ENCODE results near the gene LGR6.
A peak's percentile ranks its signal among the peaks of the same experiment; 100 is the strongest.

The LGR6 gene

DNA sequence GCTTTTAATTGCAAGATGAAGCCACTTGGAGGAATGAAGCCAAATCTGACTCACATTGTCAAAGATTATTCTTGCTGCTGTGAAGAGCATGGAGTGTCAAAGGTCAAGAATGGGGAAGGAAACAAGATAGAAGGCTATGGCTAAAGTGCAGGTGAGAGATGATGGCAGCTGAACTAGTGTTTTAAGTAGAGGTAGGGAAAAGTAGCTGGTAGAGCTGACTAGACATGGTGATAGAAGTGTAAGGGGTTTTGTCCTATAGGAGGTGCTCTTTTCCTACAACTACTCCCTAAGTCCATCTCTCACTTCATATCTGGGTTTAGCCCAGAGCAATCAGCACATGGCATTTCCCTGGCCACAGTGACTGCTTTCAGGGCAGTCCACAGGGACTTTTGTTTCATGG, 136.3 kb downstream of the LGR6 start:
- no peaks in the 10 kb centered on the region for H3F3A ChIP-seq (ENCODE audit: insufficient read depth, low read length)
- H3K27ac ChIP-seq (ENCODE audit: low read depth, low read length, poor library complexity, severe bottlenecking), result no peak overlapping the region
- no peaks in the 10 kb centered on the region for H3K4me1 ChIP-seq (ENCODE audit: insufficient read depth, low read length, severe bottlenecking)
- no peak overlapping the region for H3K4me3 ChIP-seq (ENCODE audit: low read depth, low read length, poor library complexity, severe bottlenecking)
- H3K36me3 ChIP-seq (ENCODE audit: insufficient read depth, low read length), result peaks cover 63% of the 10 kb centered on the region
- no peak overlapping the region for H3K9ac ChIP-seq (ENCODE audit: low read length)
- no peaks in the 10 kb centered on the region for H3K9me3 ChIP-seq (ENCODE audit: low read length)
- no peaks in the 10 kb centered on the region for H3K79me2 ChIP-seq (ENCODE audit: insufficient read depth, low read length)
- no peaks in the 10 kb centered on the region for H4K20me1 ChIP-seq (ENCODE audit: insufficient read depth, low read length)
- H3K4me2 ChIP-seq (ENCODE audit: low read length), result no peak overlapping the region
- TF ChIP-seq, protein P1, sequence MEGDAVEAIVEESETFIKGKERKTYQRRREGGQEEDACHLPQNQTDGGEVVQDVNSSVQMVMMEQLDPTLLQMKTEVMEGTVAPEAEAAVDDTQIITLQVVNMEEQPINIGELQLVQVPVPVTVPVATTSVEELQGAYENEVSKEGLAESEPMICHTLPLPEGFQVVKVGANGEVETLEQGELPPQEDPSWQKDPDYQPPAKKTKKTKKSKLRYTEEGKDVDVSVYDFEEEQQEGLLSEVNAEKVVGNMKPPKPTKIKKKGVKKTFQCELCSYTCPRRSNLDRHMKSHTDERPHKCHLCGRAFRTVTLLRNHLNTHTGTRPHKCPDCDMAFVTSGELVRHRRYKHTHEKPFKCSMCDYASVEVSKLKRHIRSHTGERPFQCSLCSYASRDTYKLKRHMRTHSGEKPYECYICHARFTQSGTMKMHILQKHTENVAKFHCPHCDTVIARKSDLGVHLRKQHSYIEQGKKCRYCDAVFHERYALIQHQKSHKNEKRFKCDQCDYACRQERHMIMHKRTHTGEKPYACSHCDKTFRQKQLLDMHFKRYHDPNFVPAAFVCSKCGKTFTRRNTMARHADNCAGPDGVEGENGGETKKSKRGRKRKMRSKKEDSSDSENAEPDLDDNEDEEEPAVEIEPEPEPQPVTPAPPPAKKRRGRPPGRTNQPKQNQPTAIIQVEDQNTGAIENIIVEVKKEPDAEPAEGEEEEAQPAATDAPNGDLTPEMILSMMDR (IDR thresholded peaks at IDR 0.05; ENCODE audit: low read length), result no peak
- no peak for TF ChIP-seq EZH2 (IDR thresholded peaks at IDR 0.05; ENCODE audit: borderline replicate concordance, low read length)
- no peaks in the 10 kb centered on the region for H3K9me2 ChIP-seq (ENCODE audit: low read depth, low read length)
- H3K27me3 ChIP-seq (ENCODE audit: insufficient read depth, low read length), result no peaks in the 10 kb centered on the region
- H2AFZ ChIP-seq (ENCODE audit: low read length), result no peak overlapping the region

DNA sequence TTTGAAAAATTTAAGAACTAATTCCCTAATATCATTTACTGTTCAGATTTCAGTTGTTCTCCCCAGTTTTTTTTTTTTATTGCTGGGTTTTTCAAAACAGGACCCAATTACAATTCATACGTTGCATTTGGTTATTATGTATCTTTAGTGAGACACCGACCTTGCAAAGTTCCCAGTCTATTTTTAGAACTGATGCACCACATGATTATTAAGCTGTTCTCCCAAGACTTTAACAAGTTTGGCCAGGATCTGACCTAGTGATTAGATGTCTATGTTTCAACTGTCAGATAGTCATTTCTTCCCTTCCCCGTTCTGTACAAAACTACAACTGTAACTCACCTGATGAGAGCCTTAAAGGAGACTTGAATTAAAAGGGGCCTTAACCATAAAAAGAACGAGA, 140.3 kb downstream of the LGR6 start:
- Histone ChIP-seq H2AFZ (ENCODE audit: low read length) (no peak overlapping the region), H3K9me3 (ENCODE audit: low read length) (no peaks in the 10 kb centered on the region), H3K36me3 (ENCODE audit: insufficient read depth, low read length) (peaks cover 77% of the 10 kb centered on the region), H3K79me2 (ENCODE audit: insufficient read depth, low read length) (peaks cover 17% of the 10 kb centered on the region), H3K4me1 (ENCODE audit: insufficient read depth, low read length, severe bottlenecking) (no peaks in the 10 kb centered on the region), H3K27me3 (ENCODE audit: insufficient read depth, low read length) (no peaks in the 10 kb centered on the region), H3K9me2 (ENCODE audit: low read depth, low read length) (no peaks in the 10 kb centered on the region), H4K20me1 (ENCODE audit: insufficient read depth, low read length) (no peaks in the 10 kb centered on the region), H3K4me3 (ENCODE audit: low read depth, low read length, poor library complexity, severe bottlenecking) (no peak overlapping the region), H3K4me2 (ENCODE audit: low read length) (no peak overlapping the region), H3F3A (ENCODE audit: insufficient read depth, low read length) (no peaks in the 10 kb centered on the region), H3K9ac (ENCODE audit: low read length) (no peak overlapping the region), H3K27ac (ENCODE audit: low read depth, low read length, poor library complexity, severe bottlenecking) (no peak overlapping the region)
- TF ChIP-seq, protein P1 (IDR thresholded peaks at IDR 0.05; ENCODE audit: low read length), result no peak
- no peak for TF ChIP-seq EZH2 (IDR thresholded peaks at IDR 0.05; ENCODE audit: borderline replicate concordance, low read length)

DNA sequence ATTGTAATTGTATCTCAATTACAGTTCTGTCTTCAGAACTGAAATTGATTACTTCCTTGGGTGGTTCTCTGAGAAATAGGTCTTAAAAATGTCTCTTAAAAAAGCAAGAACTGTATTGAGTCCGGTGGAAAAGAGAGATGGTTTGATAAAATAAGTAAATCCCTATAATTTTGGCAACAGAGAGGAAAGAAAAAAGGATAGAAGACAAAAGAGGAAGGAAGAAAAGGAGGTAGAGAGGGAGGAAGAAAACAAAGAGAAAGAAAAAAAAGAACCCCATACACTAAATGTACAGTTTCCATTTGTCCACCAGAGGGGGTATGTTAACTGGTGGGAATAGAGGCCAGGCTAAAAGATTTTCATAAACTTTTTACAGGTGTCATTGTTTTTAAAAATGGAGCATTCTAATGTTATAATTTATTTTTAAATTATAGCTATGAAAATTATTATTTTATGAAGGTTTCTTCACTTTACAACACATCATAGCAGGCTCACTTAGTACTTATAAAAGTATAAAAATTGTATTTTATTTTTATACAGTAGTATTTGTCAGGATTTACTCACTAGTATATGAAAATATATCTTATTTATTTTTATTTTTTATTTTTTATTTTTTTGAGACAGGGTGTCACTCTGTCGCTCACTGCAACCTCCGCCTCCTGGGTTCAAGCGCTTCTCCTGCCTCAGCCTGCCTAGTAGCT, 150.2 kb downstream of the LGR6 start:
- TF ChIP-seq, protein P1 (IDR thresholded peaks at IDR 0.05; ENCODE audit: low read length), result peak; percentile 75
- TF ChIP-seq EZH2 (IDR thresholded peaks at IDR 0.05; ENCODE audit: borderline replicate concordance, low read length), result no peak
- H2AFZ ChIP-seq (ENCODE audit: low read length), result peak overlapping the region; percentile 86
- H3K9ac ChIP-seq (ENCODE audit: low read length), result peak overlapping the region; percentile 15; the same call in 1 of the 2 replicates
- no peaks in the 10 kb centered on the region for H3K27me3 ChIP-seq (ENCODE audit: insufficient read depth, low read length)
- peak overlapping the region; percentile 82 for H3K27ac ChIP-seq (ENCODE audit: low read depth, low read length, poor library complexity, severe bottlenecking)
- H4K20me1 ChIP-seq (ENCODE audit: insufficient read depth, low read length), result no peaks in the 10 kb centered on the region
- peak overlapping the region; percentile 36 for H3K4me2 ChIP-seq (ENCODE audit: low read length)
- H3K4me1 ChIP-seq (ENCODE audit: insufficient read depth, low read length, severe bottlenecking), result peaks cover 44% of the 10 kb centered on the region
- 0 out of 2 replicates have a peak, but pooled peaks cover 6% of the 10 kb centered on the region for H3K36me3 ChIP-seq (ENCODE audit: insufficient read depth, low read length)
- no peak overlapping the region for H3K4me3 ChIP-seq (ENCODE audit: low read depth, low read length, poor library complexity, severe bottlenecking)
- no peaks in the 10 kb centered on the region for H3K9me3 ChIP-seq (ENCODE audit: low read length)
- no peaks in the 10 kb centered on the region for H3K9me2 ChIP-seq (ENCODE audit: low read depth, low read length)
- no peaks in the 10 kb centered on the region for H3F3A ChIP-seq (ENCODE audit: insufficient read depth, low read length)
- H3K79me2 ChIP-seq (ENCODE audit: insufficient read depth, low read length), result peaks cover 24% of the 10 kb centered on the region

Measured in OCI-LY1 (cell line).